Astrocyte (in vitro differentiated cells and primary cell): ENCODE measurements around the gene SART3. TPM values are rescaled to one million over a fixed set of nuclear protein-coding genes. Genes with fewer than 3 reads are reported as not detected.

Experiments used
- DNase-seq: peaks from one replicate; pipeline ENCODE4 v3.0.0-alpha.2; 2010; ENCODE audit warnings: low read depth
- FAIRE-seq: peaks from 2 replicates; lab custom pipeline; 2011; peaks lifted over from hg19 to GRCh38; lab: Jason Lieb, UNC
- H2AFZ ChIP-seq: 2 replicates; pipeline ENCODE4 v1.6.0; 2012; ENCODE audit warnings: low read depth, low read length, inconsistent platforms
- H3K27ac ChIP-seq: 2 replicates; pipeline ENCODE4 v1.5.1; 2011; ENCODE audit warnings: low read depth, low read length, inconsistent platforms
- H3K27me3 ChIP-seq: 2 replicates; pipeline ENCODE4 v1.6.0; 2011; ENCODE audit warnings: low read length, inconsistent platforms; ENCODE audit not compliant: insufficient read depth
- H3K36me3 ChIP-seq: 2 replicates; pipeline ENCODE4 v1.5.1; 2011; ENCODE audit warnings: low read length, inconsistent platforms; ENCODE audit not compliant: insufficient read depth
- H3K4me1 ChIP-seq: 2 replicates; pipeline ENCODE4 v1.5.1; 2011; ENCODE audit warnings: low read length, inconsistent platforms; ENCODE audit not compliant: insufficient read depth
- H3K4me2 ChIP-seq: 2 replicates; pipeline ENCODE4 v1.6.0; 2012; ENCODE audit warnings: low read length, inconsistent platforms
- H3K4me3 ChIP-seq: 2 replicates; pipeline ENCODE4 v1.5.1; 2011; ENCODE audit warnings: low read depth, mild to moderate bottlenecking, low read length, inconsistent platforms; ENCODE audit not compliant: insufficient read depth
- H3K79me2 ChIP-seq: 2 replicates; pipeline ENCODE4 v1.6.0; 2012; ENCODE audit warnings: mild to moderate bottlenecking, low read length, inconsistent platforms; ENCODE audit not compliant: insufficient read depth
- H3K9ac ChIP-seq: 2 replicates; pipeline ENCODE4 v1.6.0; 2012; ENCODE audit warnings: mild to moderate bottlenecking, low read length, inconsistent platforms
- H3K9me3 ChIP-seq: 2 replicates; pipeline ENCODE4 v1.5.1; 2012; ENCODE audit warnings: low read depth, mild to moderate bottlenecking, low read length, inconsistent platforms; ENCODE audit not compliant: insufficient read depth
- H4K20me1 ChIP-seq: 2 replicates; pipeline ENCODE4 v1.6.0; 2012; ENCODE audit warnings: low read length, inconsistent platforms; ENCODE audit not compliant: insufficient read depth
- H3K27ac Mint-ChIP-seq: one replicate; pipeline ENCODE4 v1.8.0; 2021; ENCODE audit warnings: mild to moderate bottlenecking, mixed read lengths; ENCODE audit not compliant: unreplicated experiment
- H3K27me3 Mint-ChIP-seq: one replicate; pipeline ENCODE4 v1.8.0; 2021; ENCODE audit warnings: low read depth, mixed read lengths; ENCODE audit not compliant: unreplicated experiment
- H3K36me3 Mint-ChIP-seq: one replicate; pipeline ENCODE4 v1.8.0; 2021; ENCODE audit warnings: low read depth, mixed read lengths; ENCODE audit not compliant: unreplicated experiment
- H3K4me1 Mint-ChIP-seq: one replicate; pipeline ENCODE4 v1.8.0; 2021; ENCODE audit warnings: low read depth, mixed read lengths; ENCODE audit not compliant: unreplicated experiment
- H3K4me3 Mint-ChIP-seq: one replicate; pipeline ENCODE4 v1.8.0; 2021; ENCODE audit warnings: mild to moderate bottlenecking, moderate library complexity, mixed read lengths; ENCODE audit not compliant: unreplicated experiment
- H3K9me3 Mint-ChIP-seq: one replicate; pipeline ENCODE4 v1.8.0; 2021; ENCODE audit warnings: mild to moderate bottlenecking, mixed read lengths; ENCODE audit not compliant: unreplicated experiment
- CTCF ChIP-seq: IDR thresholded peaks from 2 replicates; pipeline ENCODE4 v1.5.1; 2011; ENCODE audit warnings: low read depth, mild to moderate bottlenecking, inconsistent platforms, low read length, moderate library complexity; ENCODE audit not compliant: insufficient read depth
- EZH2 ChIP-seq: IDR thresholded peaks from 2 replicates; pipeline ENCODE4 v1.6.1; 2012; ENCODE audit warnings: mild to moderate bottlenecking, low read length, inconsistent platforms; ENCODE audit not compliant: insufficient read depth
- total RNA-seq: library from RNA; stranded (reverse); gene quantifications from 2 replicates; pipeline ENCODE4 v1.2.1, GENCODE V29; 2021

Gene SART3
- total RNA-seq, 1 donor from 2014 or later, result 48.4 TPM

GRCh38 chr12:108479364-108480070 is 81.5 kb downstream of the SART3 start:
- Histone ChIP-seq H3K27me3 (no peaks in the 10 kb centered on the region), H3K4me3 (no peak overlapping the region), H3K4me2 (no peak overlapping the region), H3K27ac (no peak overlapping the region), H3K9ac (no peak overlapping the region), H3K4me1 (peaks cover 7% of the 10 kb centered on the region), H3K36me3 (no peaks in the 10 kb centered on the region), H2AFZ (no peak overlapping the region), H3K79me2 (no peaks in the 10 kb centered on the region), H3K9me3 (no peaks in the 10 kb centered on the region), H4K20me1 (no peaks in the 10 kb centered on the region)
- Mint-ChIP-seq H3K27ac (no peak overlapping the region), H3K27me3 (peaks cover 15% of the 10 kb centered on the region), H3K4me3 (no peak overlapping the region), H3K36me3 (no peaks in the 10 kb centered on the region), H3K9me3 (peaks cover 9% of the 10 kb centered on the region), H3K4me1 (peaks cover 16% of the 10 kb centered on the region)
- FAIRE-seq (no peak), DNase-seq (no peak)
- no peak for TF ChIP-seq CTCF
- no peak for TF ChIP-seq EZH2

GRCh38 chr12:108478611-108479206 is 82.3 kb downstream of the SART3 start:
- no peak overlapping the region for H3K4me3 Mint-ChIP-seq
- FAIRE-seq (no peak), DNase-seq (no peak)

More at GRCh38 chr12:108478611-108479206, 82.3 kb downstream of the SART3 start:
- Mint-ChIP-seq H3K36me3 (no peaks in the 10 kb centered on the region), H3K27me3 (peaks cover 18% of the 10 kb centered on the region), H3K9me3 (peaks cover 8% of the 10 kb centered on the region), H3K27ac (no peak overlapping the region), H3K4me1 (peaks cover 14% of the 10 kb centered on the region)
- Histone ChIP-seq H3K9me3 (no peaks in the 10 kb centered on the region), H3K27me3 (no peaks in the 10 kb centered on the region), H3K79me2 (no peaks in the 10 kb centered on the region), H4K20me1 (no peaks in the 10 kb centered on the region), H3K4me1 (peaks cover 7% of the 10 kb centered on the region), H3K4me3 (no peak overlapping the region), H3K36me3 (no peaks in the 10 kb centered on the region), H3K27ac (no peak overlapping the region), H2AFZ (no peak overlapping the region), H3K4me2 (no peak overlapping the region), H3K9ac (no peak overlapping the region)
- no peak for TF ChIP-seq EZH2
- no peak for TF ChIP-seq CTCF
